Breast epithelium (tissue), 4 donors: ENCODE results near the gene CPNE4. TPM values are rescaled to one million over a fixed set of nuclear protein-coding genes. Genes with fewer than 3 reads are reported as not detected.
"Not testable (repeated sequence)": the region's sequence is repeated elsewhere in the genome, so short reads cannot be mapped to it uniquely, and the experiment has no call there.

Source experiments
- DNase-seq, 2 donors: peaks; one replicate each; pipeline ENCODE4 v3.0.0-alpha.2; 2019; ENCODE audit warnings: low spot score in 2 of 2
- H3K27ac ChIP-seq, 2 donors: fragments of 200-600 bp; sonication (generic) in 1 of 2; one replicate each; pipeline ENCODE4 v1.5.1; 2016 to 2019; ENCODE audit warnings: mild to moderate bottlenecking in 1 of 2
- H3K27me3 ChIP-seq, 2 donors: fragments of 200-600 bp; sonication (generic) in 1 of 2; one replicate each; pipeline versions ENCODE4 v1.5.1 to v1.6.0; 2017 to 2019; ENCODE audit warnings: control low read depth in 1 of 2, mild to moderate bottlenecking in 1 of 2
- H3K36me3 ChIP-seq: fragments of 200-600 bp; one replicate; pipeline ENCODE4 v1.5.1; 2019
- H3K4me1 ChIP-seq, 2 donors: fragments of 200-600 bp; sonication (generic); one replicate each; pipeline ENCODE4 v1.5.1; 2016 to 2019; ENCODE audit warnings: control low read depth in 1 of 2
- H3K4me3 ChIP-seq, 3 donors: fragments of 200-600 bp; sonication (generic); 1 replicate in 2 of 3; 2 replicates in 1 of 3; pipeline ENCODE4 v1.5.1; 2016 to 2019; ENCODE audit warnings: mild to moderate bottlenecking in 3 of 3, moderate library complexity in 2 of 3
- H3K9me3 ChIP-seq, 2 donors: fragments of 200-600 bp; sonication (generic) in 1 of 2; one replicate each; pipeline ENCODE4 v1.5.1; 2016 to 2019; ENCODE audit warnings: control low read depth in 1 of 2
- CTCF ChIP-seq, 3 donors: fragments of 450-650 bp; IDR thresholded peaks; one replicate each; pipeline ENCODE4 v1.5.1; 2016 to 2017; ENCODE audit warnings: antibody characterized with exemption in 3 of 3, mild to moderate bottlenecking in 3 of 3, moderate library complexity in 3 of 3
- POLR2A ChIP-seq: fragments of 450-650 bp; IDR thresholded peaks from one replicate; pipeline ENCODE4 v1.6.1; 2016; ENCODE audit warnings: antibody characterized with exemption, mild to moderate bottlenecking, moderate library complexity
- POLR2AphosphoS5 ChIP-seq, 3 donors: sonication (generic); formaldehyde crosslinking; IDR thresholded peaks; one replicate each; pipeline ENCODE4 v1.6.1; 2017; ENCODE audit warnings: antibody characterized with exemption in 3 of 3
- intact Hi-C: fragments of 100-400 bp; cut with DNase I; formaldehyde crosslinking; loops from one replicate; pipeline ENCODE4 v1.15.1; 2023; ENCODE audit warnings: low total_unique reads
- total RNA-seq, 3 donors: library from RNA; depleted of rRNA; stranded (reverse); fragments of >200 nt; gene quantifications; one replicate each; pipeline ENCODE4 v1.1.0, GENCODE V29; 2016

The CPNE4 gene
- total RNA-seq, 3 donors from 2014 or later = 0.16 TPM; not detected in 2

GRCh38 chr3:132071043-132071442 is 36.2 kb upstream of the CPNE4 start:
- no peaks in the 10 kb centered on the region for H3K36me3 ChIP-seq
- TF ChIP-seq CTCF (IDR thresholded peaks at IDR 0.05) (no peak), POLR2A (no peak), POLR2AphosphoS5 (IDR thresholded peaks at IDR 0.05) (no peak)
- H3K4me3 ChIP-seq = no peak overlapping the region
- intact Hi-C loops = no loop called here
- H3K4me1 ChIP-seq = no peaks in the 10 kb centered on the region
- DNase-seq = no peak
- no peak overlapping the region for H3K27ac ChIP-seq
- no peaks in the 10 kb centered on the region for H3K27me3 ChIP-seq
- no peaks in the 10 kb centered on the region for H3K9me3 ChIP-seq

- Histone ChIP-seq H3K36me3 (no peaks in the 10 kb centered on the region), H3K27me3 (no peaks in the 10 kb centered on the region), H3K4me3 (no peak overlapping the region), H3K27ac (no peak overlapping the region), H3K4me1 (no peaks in the 10 kb centered on the region), H3K9me3 (no peaks in the 10 kb centered on the region)
- DNase-seq = no peak
- intact Hi-C loops = no loop called here
- TF ChIP-seq CTCF (IDR thresholded peaks at IDR 0.05) = no peak
- TF ChIP-seq POLR2AphosphoS5 (IDR thresholded peaks at IDR 0.05) = no peak
- no peak for TF ChIP-seq POLR2A
Measured at GRCh38 chr3:132064114-132064513, 29.3 kb upstream of the CPNE4 start.

GRCh38 chr3:132062535-132062934 is 27.7 kb upstream of the CPNE4 start:
- H3K4me1 ChIP-seq = no peaks in the 10 kb centered on the region
- no peak overlapping the region for H3K4me3 ChIP-seq
- H3K36me3 ChIP-seq = no peaks in the 10 kb centered on the region
- no peak for DNase-seq
- H3K9me3 ChIP-seq = no peaks in the 10 kb centered on the region
- intact Hi-C loops = no loop called here
- no peaks in the 10 kb centered on the region for H3K27me3 ChIP-seq
- TF ChIP-seq POLR2A = no peak
- TF ChIP-seq POLR2AphosphoS5 (IDR thresholded peaks at IDR 0.05) = no peak
- no peak for TF ChIP-seq CTCF (IDR thresholded peaks at IDR 0.05)
- no peak overlapping the region for H3K27ac ChIP-seq

- intact Hi-C loops = no loop called here
- TF ChIP-seq POLR2AphosphoS5 (IDR thresholded peaks at IDR 0.05) (no peak), POLR2A (no peak), CTCF (IDR thresholded peaks at IDR 0.05) (no peak)
- DNase-seq = no peak
- Histone ChIP-seq H3K9me3 (no peaks in the 10 kb centered on the region), H3K4me1 (no peaks in the 10 kb centered on the region), H3K27me3 (no peaks in the 10 kb centered on the region), H3K4me3 (no peak overlapping the region), H3K36me3 (no peaks in the 10 kb centered on the region), H3K27ac (no peak overlapping the region)
Measured at GRCh38 chr3:132055872-132056271, 21.1 kb upstream of the CPNE4 start.

- Histone ChIP-seq H3K27ac (no peak overlapping the region), H3K4me1 (no peaks in the 10 kb centered on the region), H3K36me3 (no peaks in the 10 kb centered on the region), H3K27me3 (no peaks in the 10 kb centered on the region), H3K4me3 (no peak overlapping the region), H3K9me3 (no peaks in the 10 kb centered on the region)
- no peak for DNase-seq
- intact Hi-C loops = no loop called here
- TF ChIP-seq CTCF (IDR thresholded peaks at IDR 0.05) (no peak), POLR2A (no peak), POLR2AphosphoS5 (IDR thresholded peaks at IDR 0.05) (no peak)
Measured at GRCh38 chr3:132047209-132047608, 12.4 kb upstream of the CPNE4 start.

- DNase-seq, H3K27me3 ChIP-seq, H3K4me1 ChIP-seq, H3K9me3 ChIP-seq, H3K4me3 ChIP-seq, H3K27ac ChIP-seq, intact Hi-C loops, H3K36me3 ChIP-seq: not testable (repeated sequence)
Measured at GRCh38 chr3:132044874-132045273, 10.1 kb upstream of the CPNE4 start.
